Skin of body (tissue), 2 donors: ENCODE data around the gene SF3A1. TPM values are rescaled to one million over a fixed set of nuclear protein-coding genes. Genes with fewer than 3 reads are reported as not detected.

Experiments used
- DNase-seq: peaks from one replicate; lab custom pipeline; 2025; lab: John Stamatoyannopoulos, UW
- total RNA-seq: library from RNA; depleted of rRNA; stranded (reverse); fragments of >200 nt; gene quantifications from one replicate; pipeline ENCODE4 v1.2.3, GENCODE V29; 2014

The SF3A1 gene
- total RNA-seq, 1 donor from 2014 or later = 30.0 TPM

- DNase-seq = peak; percentile 40
Measured at GRCh38 chr22:30325065-30325720, 31.5 kb downstream of the SF3A1 start.

DNA sequence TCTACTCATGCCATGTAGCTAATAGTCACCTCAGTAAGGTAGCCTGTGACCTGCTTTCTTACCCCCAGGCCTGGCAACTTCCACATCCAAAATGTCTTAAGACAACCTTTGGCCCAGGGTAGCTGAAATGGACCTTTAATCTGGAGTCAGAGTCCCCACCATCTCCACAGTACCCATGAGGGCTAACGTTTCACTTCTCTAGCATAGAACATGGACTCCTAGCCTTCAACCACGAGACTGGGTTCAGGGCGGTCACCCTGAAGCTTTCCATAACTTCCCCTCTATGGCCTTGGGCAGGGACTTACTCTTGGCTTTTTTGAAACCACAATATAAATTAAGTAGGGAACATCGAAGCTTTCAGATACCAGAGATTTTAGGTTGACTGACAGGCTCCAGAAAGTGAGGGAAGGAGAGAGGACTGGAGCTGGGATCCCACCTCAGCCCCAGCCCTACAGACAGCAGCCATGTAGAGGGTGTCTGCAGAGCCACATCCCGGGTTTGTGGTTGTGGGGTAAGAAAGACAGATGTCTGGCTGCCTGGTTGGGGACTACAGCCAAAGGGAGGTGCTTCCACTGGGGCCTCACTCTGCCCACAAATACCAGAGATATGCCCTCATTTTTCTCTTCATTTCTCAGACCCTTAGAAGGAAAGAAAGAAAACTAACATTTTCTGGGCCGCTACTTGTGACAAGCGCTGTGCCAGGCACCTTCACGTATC lies 32.5 kb downstream of the SF3A1 start:
- no peak for DNase-seq

GRCh38 chr22:30323246-30323645 lies 33.4 kb downstream of the SF3A1 start:
- DNase-seq = no peak

- DNase-seq = no peak
Measured at GRCh38 chr22:30321461-30321860, 35.2 kb downstream of the SF3A1 start.

GRCh38 chr22:30320021-30320556 lies 36.6 kb downstream of the SF3A1 start:
- no peak for DNase-seq

GRCh38 chr22:30318799-30319419 lies 37.8 kb downstream of the SF3A1 start:
- no peak for DNase-seq

GRCh38 chr22:30317778-30318177 lies 38.9 kb downstream of the SF3A1 start:
- DNase-seq = no peak

- DNase-seq = no peak
Measured at GRCh38 chr22:30315962-30316576, 40.6 kb downstream of the SF3A1 start.

DNA sequence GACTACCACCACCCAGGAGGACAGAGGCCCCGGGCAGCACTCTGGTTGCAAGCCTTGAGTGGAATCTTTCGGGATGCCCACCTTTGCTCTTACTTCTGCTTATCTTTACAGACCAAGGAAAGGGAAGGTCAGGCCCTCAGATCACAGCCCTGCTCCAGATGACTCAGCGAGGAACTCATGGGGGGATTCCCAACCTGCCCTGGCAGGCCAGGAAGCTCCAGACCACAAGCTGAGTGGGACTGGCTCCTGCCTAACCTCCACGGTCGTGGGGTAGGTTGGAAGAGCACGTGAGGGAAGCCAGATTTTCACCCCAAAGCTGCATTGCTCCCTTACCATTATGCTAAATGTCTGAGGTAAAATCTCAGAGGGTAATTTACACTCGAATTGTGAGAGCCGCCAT lies 41.8 kb downstream of the SF3A1 start:
- DNase-seq = no peak

DNA sequence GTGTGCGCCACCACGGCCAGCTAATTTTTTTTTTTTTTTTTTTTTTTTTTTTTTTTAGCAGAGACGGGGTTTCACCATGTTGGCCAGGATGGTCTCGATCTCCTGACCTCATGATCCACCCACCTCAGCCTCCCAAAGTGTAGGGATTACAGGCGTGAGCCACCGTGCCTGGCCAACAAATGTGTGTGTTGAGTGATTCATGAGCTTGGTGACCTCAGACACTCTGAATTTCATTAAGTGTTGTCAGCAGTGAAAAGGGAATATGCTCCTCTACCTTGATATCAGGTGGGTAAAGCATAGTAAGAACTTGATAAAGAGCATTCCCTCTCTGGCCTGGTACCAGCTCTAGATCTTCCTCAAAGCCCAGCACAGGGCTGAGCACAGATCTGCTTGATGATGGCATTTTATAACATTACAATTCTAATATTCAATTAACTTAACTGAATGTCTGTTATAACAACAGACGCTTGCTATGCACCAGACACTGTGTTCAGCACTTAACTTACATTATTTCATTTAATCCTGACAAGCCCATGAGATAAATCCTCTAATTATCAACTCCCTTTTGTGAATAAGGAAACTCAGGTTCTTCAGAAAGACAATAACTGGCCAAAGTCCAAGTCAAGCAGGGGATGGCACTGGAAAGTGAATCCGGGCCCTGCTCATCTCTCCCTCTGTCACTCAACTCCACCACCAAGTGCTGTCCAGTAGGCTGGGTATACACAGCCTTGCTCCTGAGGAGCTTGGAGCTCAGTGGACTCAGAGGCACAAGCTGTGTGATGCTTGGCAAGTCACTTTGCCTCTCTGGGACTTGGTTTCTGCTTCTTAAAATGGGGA lies 42.9 kb downstream of the SF3A1 start:
- DNase-seq = no peak

DNA sequence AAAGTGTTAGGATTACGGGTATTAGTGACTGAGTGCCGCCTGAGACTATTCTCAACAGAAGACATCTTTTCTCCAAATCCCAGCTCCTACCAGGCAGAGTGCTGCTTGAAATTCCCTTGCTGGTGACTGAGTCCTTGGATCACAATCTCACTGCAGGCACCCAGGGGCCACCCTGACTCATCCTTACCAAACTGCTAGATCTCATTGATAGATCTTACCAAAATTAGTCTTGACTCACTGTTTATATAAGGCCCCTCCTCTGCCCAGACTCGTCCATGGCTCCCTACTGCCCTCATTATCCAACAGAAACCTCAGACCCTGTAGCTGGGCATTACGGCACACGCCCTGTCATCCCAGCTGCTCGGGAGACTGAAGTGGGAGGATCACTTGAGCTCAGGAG lies 44.6 kb downstream of the SF3A1 start:
- DNase-seq = no peak

DNA sequence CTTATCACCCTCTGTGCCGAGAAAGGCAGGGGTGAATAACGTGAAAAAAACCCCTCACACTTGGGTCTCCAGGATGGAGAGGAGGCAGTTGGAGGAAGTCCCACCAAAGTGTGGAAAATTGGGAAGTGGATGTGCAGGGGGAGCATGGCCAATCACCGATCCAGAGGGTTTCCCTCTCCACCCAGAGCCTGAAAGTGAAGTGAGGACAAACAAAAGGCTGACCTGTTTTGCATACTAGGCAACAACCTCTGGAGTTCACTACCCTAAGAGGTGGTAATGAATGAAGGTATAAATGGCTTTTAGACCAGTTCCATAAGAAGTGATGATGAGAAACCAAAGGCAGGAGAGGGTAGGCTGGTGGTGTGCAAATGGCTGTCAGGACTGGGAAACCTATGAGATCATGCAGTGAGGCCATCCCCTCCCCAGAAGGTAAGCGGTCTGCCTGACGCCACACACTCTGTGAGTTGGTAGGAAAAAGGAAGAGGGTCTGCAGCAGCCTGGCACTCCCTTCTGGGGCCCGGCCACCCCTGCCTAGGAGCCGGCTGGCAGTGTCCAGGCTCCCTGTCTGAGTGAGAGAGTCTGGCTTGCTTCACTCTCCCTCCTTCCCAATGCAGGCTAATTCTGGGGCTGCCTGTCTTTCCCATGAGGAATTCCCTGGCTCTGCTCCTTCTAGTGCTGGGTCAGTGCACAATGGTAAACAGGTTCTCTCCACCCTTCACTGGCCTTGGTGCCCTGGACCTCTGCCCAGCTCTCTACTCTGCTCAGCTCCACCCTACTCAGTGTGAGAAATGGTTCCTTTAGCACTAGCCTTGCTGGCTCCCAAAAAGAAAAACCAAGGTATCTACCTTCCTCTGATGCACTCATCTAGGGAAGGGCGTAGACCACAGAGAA lies 45.6 kb downstream of the SF3A1 start:
- no peak for DNase-seq

DNA sequence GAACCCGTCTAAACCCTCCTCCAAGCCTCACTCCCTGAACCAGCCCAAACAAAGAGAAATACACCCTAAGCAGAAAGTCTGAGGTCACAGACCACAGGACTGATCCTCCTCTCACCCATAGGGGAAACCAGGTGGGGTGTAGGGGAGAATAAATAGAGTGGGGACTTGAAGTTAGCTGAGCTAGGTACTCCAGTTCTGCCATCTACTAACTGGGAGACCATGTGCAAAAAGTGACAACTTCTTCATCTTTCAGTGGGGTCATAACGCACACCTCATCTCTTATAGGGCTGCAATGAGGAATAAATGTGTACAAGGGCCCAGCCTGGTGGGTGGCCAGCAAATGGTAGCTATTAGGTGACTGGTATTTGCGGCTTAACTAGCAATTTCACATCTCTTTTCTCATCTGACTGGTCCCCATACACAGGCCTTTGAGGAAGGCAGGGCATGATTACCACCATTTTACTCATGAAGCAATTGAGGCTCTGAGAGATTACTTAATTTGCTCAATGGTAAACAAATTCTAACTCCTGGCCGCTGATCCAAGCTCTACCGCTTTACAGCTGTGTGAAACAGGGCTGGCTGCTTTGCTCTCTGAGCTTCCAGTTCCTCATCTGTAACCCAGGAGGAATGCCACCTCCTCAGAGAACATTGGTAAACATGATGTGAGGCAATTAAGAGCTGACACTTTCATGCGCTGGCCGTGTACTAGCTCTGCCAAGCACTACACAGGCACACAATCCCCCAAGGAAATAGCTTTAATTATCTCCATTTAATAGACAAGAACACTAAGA lies 46.5 kb downstream of the SF3A1 start:
- DNase-seq = peak; percentile 18

DNA sequence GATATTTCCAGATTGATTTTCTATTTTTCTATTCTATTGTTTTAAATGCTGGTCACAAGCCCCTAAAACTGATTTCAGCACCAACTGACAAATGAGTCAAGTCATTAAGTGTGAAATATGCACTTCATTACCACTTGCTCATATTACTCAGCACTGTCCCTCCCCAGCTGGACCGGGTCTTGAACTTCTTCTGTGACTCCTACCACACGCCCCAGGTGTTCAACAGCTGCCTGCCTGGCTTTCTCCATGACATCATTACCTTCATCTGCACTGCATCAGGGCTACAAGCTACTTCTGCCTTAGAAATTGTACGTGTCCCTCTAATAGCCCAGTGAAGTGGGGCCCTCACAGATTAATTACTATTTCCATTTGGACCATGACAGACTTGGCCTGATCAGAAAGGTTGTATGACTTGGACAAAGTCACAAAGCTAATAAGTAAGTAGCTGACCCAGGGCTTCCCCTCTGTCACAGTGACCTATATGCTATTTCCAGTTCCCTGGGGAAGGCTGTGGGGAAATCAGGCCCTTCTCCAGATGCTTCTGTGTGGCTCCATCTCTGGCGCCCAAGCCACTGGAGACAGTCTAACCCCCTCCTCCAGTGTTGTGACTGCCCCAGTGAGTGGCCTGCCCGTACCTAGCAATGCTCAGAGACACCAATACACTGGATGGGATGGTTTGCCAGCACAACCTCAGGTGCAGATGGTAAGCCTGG lies 48.0 kb downstream of the SF3A1 start:
- peak; percentile 23 for DNase-seq

DNA sequence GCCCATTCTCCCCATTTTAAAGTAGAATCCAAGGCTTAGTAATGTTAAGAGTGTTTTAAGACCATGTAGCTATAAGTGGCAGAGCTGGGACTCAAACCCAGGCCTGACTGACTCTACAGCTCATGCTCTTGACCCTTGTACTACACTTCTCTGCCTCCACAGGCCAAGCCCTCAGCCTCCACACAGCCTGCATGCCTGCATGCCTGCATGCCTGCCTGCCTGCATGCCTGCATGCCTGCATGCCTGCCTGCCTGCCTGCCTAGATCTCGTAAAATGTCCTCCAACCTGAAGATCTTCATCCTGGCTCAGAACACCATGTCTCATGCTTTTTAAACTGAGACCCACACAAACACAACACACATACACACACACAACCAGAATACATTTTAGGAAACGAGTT lies 48.6 kb downstream of the SF3A1 start:
- no peak for DNase-seq

DNA sequence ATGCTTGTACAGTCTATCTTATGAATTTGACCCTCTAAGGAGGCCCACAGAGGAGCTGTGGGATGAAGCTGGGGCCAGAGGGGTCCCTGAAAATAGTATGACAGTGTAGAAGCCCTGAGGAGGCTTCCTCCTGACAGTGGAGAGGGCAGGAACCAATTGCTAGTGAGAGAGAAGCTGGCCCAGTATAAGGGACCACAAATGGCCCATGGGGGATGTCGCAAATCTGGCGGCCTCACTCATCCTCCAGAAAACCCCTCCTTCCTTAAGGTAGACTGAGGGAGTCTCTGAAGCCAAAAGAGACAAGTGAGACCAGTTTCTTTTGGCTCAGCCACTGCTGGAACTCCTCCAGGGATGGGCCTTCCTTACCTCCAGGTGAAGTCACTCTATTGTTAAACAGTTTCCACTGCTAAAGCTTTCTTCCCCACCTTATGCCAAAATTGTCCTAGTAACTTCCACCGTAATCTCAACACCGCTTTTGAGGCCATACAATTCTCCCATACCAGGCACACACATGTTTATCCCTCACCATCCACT lies 49.6 kb downstream of the SF3A1 start:
- DNase-seq = no peak

DNA sequence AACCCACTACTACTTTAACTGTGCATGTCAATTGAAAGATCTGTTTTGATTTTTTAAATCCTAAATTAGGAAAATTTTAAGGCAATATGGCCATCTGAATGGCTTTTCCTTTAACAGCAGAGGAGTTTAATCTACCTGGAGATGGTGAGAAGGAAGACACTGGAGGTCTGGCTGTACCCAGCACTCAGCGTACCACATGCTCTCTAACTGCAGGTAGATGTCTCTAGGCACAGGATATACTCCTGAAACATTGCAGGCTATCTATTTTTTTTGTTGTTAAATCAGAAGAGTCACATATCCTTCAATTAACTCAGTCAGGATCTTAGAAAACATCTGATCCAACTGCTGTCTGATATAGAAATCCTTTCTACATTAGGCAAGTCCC lies 50.1 kb downstream of the SF3A1 start:
- DNase-seq = no peak

DNA sequence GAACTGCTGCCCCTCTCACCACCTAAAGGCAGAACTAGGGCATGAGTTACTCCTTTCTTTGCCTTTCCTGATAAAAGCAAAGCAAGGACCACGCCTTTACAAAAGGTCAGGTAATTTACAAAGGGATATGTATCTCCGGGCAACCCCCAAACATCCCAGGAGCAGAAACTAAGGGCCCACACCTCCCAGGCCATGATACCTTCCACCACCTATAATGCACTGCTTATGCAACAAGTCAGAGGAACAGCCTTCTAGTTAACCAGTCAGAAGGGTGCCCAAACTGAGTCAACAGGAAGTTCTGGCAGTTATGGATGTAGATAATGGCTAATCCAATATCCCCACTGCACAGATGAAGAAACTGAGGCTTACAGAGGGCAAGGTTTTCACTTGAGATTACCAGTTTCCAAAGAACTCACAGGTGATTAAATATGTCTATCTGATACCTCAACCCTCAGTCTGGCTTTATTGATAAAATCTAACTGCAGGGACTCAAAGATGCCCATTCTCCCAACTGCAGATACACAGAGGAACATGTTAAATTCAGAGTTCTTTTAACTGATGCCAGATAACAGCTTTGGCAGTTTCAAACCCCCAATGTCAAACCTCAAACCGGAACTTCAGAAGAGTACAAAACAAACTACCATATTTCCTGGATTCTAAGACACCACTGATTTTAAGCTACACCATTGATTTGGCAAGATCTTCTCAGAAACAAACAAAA lies 50.6 kb downstream of the SF3A1 start:
- DNase-seq = no peak
